Effector CD4-positive, alpha-beta T cell (primary cell): ENCODE measurements around the gene ZNF503.

Source experiments
- DNase-seq: peaks from one replicate; pipeline ENCODE4 v3.0.0-alpha.2; 2020

Gene ZNF503

DNA sequence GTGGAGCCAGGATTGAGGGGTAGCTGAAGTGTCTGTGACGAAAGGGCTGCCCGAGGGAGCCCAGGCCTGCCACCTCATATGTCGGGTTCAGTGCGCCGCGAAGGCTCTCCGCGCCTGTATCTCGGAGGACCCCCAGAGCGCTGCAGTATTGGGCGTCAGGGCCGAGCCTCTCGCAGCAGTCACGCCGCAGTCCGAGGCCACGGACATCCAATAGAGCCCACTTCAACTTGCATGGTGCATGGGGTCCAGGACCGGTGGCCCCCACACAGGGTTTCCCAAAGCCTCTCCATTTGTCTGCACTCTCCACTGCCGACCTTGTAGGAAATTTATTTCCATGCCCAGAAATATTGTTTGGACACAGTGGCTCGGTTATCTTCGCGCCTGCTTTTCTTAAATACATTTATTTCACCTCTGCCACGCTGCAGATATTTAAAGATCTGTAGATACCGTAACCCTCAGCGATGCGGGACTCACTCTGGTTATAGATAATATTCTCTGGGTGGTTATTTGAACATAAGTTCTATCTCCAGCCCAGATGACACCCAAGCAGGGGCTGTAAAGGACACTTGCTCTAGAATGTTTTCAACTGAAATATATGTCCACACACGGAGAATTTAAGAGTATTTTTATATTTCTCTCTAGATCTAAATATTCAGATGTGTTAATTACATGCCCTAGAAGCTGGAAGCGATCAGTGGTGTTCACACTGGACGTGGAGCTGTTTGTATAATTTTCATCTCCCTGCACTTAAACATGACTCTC lies 5.1 kb upstream of the ZNF503 start:
- no peak for DNase-seq

DNA sequence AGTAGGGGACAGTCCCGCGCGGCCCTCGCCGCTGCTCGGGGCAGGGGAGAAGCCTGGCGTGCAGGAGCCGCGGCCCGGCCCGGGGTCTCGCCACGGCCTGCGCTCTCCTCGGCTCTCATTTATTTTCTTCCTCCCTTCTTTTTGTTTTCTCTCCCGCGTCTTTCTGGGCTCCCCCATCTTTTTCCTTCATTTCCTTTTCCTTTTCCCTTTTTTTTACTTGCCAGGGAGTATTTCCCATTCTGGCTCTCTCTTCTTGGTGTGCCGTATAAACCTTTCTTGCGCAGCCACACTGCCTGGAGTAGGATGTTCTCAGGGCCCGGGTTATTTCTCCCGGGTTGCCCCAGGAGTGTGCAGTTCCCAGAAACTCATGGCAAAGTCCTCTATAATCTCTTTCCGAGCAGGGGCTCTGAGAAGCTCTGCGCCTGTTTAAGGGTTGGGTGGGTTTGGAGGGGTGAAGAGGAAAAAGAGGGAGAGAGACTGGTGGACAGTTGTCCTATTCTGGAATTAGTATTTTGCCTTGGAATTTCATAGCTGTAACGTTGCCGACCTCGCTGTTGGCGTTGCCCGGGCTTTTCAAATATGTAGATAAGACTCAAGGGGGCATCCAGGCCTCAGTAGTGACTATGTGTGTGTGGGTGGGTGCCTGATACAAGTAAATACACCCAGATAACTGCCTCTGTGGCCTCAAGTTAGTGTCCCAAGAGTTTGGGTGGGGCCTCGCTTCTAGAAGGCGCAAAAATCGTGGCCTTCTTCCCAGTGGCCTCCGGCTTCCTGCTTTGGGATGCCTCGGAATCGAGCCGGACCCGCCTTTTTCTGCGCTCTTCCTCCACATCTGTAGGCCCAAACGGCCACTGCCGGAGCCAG lies 4.3 kb upstream of the ZNF503 start:
- no peak for DNase-seq

DNA sequence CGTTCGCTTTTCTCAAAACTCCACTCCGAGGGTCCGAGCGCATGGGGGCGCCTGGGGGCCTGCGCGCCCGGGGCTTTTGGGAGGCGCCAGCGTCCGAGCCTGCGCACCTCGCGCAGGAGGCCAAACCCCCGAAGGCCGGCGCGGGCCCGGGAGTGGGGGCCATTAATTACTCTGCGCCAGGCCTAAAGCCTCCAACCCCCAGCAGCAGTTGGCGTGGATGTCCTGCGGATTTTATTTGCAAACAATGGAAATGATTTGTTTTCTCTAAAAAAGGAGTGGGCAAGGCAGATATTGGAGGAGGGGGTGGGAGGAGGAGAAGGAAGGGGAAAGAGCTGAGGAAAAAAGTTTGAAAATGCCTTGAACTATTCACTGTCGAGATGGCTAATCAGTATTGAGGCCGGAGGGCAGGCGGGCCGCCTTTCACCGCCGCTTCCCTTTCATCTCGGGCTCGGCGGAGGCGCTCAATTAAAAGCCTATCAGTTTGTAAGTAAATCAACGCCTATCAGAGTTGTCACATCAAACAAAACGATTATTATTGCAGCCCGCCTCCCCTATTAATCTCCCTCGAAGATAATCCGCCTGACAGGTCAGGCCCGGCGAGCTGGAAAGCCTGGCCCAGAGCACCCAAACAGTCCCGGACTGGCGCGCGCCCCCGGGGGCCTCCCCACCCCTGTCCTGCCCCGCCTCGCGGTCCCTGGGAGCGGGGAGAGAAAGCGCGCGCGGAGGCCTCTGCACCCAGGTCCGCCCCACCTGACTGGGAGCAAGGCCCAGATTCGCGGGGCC lies 3.4 kb upstream of the ZNF503 start:
- DNase-seq = no peak

DNA sequence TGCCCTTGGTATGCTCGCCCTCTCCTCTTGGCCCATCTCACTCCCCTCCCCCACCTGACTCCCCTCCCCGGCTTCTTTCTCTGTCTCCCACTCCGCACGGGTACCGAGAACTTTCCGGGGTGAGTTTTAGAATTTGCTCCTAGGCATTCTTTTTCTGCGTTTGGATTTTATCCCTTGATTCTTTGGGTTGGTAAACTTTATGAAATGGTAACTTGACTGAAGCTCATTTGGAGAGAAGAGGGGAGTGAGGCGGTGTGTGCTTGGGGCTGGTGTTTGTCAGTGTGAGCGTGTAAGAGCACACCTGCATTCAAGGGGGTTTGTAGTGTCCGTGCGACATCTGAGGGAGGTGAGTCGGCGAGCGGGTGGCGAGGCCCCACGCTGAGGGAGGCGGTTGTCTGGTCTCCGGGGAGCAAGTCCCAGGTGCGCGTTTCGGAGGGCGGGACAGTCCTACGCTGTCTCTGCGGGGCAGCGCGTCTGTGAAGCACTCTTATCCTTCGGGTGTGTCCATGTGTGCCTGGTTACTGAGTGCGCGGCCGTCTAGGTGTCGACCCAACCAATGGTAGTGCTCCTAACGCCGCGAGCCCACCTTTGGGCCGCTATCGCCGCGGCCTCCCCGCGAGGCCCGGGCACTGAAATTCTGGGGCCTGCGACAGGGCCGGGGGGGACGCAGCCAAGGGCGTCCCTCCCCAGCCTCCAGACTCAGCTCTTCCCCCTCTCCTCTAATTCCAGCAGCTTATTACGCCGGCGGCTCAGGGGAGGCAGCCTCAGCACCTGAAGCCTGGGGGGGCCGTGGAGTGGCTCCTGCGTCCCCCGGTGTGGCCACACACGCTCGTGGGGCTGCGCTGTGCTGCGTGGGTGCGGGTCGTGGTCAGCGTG lies 2.6 kb upstream of the ZNF503 start:
- no peak for DNase-seq

DNA sequence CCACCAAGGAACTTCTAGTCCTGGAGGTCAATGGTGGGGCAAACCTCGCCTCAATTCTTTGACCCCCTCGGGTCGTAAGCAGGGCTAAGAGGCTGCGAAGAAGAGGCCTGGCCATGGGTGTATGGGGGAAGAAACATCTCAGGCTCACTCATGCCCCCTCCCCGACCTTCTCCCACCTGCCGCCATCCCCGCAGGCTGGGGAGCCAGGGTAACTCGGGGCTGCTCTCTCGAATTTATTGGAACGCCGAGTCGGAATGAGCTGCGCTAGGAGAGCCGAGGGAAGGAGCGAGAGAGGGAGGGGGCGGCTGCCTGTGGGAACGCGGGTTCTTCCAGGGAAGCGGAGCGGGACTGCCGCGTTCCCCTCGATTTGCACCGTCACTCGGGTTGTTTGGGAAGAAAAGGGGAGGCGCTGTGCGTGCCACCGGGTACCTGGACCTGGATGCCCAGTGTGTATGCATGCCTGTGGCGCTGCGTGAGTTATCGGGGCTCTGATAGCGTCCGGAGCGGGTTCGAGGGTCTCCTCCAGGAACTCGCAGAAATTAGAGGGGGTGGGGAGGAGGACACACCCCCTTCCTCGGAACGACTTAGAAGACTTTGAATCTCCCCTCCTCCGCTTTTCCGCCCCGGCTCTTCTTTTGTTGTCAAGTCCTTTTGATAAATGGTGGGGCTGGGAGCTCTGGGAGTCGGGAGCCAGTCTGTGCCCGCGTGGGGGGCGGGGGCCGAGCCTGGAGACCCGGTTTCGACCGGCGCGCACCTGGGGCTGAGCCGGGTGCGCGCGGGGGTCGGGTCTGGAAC lies 1.8 kb upstream of the ZNF503 start:
- no peak for DNase-seq

DNA sequence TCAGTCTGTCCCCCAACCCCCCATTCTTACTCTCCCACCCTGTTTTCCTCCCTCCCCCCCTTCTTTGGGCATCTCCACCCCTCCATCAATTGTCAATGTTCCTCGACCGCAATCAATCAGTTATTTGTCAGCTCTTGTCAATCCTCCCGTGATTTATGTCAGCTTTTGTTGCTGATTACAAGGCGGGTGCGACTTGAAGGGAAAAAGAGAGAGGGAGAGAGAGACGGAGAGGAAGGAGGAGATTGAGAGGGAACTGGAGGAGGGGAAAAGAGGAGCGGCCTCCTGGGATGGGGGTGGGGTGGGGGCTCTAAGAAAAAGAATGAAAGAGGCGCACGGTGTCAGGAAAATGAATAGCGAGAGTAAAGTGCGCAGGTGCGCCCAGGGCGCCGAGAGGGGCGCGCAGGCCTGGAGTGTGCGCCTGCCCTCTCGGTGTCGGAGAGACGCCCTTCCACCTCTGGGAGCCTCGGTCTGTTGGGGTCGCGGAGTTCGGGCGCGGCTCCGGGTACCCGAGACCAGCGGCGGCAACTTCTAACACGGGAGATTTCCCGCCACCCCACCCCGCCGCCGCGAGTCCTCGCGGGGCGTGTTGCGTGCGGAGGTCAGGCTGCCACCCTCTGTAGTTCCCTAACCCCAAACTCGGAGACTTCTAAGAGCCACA lies 1.1 kb upstream of the ZNF503 start:
- no peak for DNase-seq

DNA sequence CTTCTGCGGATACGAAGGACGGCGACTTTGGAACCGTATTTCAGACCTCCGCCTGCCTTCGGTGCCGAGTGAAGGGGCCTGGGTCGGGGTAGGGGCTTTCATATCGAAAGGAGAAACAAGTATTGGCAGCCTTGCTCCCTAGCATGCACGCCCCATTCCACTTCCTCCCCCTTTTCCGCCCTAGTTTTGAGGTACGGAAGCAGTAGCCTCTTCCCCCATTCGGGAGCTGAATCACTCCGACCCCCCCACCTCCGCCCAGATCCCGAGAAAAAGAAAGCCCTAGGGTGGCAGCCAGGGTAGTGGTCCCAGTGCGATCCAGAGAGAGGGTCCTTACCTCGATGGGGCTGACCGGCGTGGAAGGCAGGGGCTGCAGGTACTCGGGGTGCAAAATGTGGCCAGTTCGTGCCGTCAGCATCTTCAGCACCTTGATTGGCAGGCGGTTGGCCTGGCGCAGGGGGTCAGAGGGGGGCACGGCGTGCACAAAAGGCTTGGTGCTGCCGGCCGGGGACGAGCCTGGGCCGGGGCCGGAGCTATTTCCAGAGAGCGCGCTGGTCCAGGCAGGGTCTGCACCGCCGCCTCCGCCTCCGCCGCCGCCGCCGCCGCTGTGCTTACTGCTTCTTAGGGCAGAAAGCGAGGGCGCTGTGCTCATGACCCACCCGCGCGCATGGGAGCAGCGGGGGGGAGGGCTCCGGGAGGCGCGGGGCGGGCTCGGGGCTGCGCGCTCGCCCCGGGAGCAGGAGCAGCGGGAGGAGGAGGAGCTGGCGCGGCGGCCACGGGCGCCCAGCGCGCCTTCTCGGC lies 594 bp downstream of the ZNF503 start:
- DNase-seq = no peak

DNA sequence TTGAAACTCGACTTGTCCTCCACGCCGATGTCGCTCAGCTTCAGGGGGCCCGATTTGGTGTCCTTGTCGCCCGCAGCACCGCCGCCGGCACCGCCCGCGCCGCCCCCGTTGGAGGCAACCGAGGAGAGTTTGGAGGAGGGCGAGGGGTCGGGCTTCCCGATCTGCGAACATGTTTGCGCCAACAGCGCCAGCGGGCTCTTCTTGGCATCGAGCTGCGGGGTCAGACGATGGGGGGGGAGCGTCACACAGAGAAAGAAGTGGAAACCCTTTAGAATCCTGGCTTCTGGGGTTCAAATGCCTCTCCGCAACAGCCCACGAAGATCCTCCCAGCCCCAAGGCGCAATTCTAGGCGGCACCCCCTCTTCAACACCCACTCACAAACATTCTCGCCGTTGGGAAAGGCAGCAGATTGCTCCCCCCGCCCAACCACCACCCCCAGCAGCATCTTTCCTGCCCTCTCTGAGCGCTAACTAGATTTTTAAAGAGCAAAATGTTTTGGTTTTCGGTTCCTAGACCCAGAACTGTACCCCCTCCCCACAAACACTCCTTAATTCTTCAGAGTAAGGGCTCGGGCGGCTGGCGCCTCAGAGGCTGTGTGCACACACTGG lies 1.3 kb downstream of the ZNF503 start:
- DNase-seq = no peak

DNA sequence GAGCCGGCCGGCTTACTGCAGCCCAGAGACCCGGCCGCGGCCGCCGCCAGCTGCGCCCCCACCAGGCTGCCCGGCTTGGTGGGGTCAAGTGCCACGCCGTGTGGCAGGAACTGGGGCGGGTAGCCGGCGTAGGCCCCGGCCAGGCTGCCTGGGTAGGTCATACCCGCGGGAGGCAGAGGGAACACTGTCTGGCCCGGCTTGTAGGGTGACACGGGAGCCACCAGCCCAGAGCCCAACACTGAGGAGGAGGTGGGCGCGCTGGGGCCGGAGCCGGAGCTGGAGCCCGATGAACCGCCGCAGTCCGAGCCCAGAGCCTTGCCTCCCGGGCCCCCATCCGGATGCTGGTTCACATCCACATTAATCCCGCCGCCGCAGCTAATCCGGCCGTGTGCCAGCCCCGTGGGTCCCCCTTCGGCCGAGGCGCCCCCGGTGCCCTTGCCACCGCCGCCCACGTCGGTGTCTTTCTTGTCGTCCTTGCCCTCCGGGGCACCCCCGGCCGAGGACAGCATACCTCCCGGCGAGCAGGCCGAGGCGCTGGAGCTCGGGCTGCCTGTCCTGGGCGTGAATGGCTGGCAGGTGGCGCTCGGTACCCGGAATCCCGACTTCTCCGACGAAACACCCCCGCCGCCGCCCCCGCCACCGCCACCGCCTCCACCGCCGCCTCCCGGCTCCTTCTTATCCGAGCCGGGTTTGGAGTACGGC lies 2.0 kb downstream of the ZNF503 start:
- DNase-seq = no peak

DNA sequence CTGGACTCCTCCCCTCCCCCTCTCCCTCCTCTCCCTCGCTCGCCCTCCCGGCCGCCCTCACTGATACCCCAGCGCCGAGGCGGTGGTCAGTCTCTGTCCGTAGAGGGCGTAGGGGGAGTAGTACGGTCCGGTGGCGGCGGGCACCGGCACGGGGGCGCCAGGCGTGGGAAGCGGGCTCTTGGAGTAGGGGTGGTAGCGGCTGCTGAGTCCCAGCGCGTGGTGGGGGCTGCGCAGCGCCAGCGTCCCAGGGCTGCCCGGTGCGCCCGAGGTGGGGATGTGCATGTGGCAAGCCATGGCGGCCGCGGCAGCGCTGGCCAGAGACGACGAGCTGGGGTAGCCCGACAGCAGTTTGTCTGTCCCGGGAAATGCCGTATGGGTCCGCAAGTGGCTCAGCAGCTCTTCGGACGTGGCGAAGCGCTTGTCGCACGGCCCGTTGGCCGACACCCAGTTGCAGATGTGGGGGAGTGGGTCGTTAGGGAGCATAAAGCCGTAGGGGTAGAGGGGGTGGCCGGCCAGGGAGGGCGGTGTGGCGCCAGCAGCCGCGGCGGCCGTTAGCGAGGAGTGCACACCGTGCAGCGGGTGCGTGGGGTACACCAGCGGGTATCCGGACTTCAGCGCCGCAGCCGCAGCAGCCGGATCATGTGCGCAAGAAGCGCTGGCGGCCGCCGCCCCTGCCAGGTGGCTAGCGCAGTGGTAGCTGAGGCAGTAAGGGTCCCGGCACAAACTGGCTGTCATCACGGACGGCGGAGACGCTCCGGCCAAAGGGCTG lies 2.7 kb downstream of the ZNF503 start:
- no peak for DNase-seq

DNA sequence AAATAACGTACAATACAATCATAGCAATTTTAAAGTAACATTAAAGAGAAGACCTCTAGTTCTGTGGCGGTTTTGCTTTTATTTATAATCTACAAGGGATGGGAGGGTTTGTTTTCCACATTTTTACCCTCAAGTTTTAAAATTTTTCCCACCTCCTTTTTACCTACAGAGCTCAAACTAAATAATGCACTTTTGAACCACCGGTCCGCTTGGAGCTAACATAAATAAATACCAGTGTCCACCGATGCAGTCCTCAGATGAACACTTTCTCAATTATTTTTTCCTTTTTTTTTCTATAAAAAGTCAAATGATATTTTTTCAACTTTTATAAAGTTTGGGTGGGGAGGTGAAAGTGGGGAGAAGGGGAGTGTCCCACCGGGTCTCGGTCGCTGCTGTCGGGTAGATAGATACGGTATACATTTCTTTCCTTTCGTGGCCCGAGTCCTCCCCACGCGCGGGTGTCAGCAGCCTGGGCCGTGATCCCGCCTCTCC lies 3.3 kb downstream of the ZNF503 start:
- no peak for DNase-seq

DNA sequence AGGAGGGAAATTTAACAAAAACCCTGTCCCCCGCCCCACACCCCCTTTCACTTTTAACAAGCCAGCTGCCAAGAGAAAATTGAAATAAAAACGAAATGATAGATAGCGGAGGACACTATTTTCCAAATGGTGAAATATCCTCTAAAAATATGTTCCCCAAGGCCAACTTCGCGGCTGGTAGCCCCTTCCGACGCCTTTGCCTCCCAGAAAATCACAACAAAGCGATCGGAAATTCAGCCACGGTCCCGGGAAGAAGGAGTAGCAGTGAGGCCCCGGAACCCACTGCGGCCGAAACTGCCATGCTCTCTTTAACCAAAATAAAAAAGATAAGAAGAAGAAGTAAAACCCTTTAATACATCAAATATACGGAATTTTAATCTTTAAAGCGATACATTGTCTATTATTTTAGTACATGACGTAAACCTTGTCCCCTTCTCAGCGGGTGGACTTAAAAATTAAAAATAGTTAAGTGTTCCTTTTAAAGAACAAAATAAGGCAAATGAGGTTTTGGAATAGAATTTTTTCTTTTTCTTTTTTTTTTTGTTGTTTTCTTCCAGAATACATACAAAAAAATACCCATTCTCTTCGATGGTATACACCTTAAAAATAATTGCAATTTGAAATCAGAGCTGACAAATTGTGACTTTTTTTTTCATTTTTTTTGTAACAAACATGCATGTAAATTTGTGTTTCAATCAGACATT lies 3.9 kb downstream of the ZNF503 start:
- DNase-seq = no peak

DNA sequence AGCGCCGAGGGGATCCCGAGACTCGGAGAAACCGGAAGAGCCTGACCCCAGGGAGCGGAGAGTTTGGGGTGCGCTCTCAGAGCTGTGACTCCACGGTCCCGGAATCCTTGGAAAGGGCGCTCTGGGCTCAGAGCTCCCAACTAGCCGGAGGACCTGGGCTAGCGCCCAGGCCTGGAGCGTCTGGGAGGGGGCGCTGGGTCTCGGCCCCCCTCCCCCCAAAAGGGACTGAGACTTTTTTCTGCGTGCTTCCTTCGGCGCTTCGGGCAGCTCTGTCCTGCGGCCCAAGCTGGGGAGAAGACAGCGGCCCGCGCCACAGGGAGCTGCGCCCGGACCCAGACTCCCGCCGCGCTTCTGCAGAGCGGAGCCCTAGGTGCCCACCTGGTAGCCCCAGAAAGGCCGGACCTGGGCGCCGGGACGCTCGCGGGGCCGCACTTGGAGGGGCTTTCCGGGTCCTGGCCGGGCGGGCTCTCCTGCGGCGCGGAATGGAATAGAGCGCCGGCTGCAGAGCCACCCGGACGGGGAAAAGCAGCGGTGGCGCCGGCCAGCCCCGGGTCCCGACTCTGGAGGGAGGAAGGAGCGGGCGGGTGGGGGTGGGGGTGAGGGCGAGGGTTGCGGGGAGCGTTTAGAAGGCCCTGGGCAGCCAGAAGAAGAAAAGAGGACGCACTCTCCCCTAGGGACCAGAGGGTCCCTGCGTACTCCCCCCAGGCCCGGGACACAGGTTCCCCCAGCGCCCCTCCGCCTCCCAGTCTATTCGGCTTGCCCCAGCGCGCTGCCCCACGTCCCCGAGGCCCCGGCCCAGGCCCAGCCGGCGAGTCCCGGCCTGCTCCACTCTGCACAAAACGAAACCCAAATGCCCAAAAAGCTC lies 4.7 kb downstream of the ZNF503 start:
- DNase-seq = no peak

DNA sequence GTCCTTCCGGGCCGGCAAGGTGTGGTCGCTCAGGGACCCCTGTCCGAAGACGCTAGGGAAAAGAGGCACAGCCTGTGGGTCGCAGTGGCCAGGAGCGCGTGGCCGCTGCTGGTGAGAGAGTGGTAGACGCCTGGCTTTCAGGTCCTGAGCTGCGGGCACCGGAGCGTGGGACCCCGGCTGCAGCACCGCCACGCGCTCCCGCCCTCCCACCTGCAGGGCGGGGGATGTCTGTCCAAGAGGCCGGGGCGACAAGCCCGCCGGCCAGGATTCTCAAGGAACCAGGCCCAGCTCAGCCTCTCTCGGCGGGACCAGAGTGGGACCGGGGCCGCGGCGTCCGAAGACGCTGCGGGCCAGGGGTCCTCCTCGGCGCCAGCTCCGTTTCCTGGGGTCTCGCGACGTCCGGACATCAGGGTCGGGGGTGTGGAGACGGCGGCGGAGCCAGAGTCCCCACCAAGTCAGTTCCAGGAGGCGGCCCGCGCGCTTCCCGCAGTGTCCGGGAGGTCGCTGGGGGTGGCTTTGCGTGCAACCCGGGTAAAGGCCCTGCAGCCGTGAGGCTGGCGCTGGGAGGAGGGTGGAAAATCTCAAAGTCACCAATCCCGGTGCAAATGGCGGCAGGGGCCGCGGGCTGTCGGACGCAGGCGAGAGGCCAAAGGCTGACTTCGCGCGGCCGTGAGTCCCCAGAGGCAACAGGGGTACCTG lies 5.5 kb downstream of the ZNF503 start:
- no peak for DNase-seq

DNA sequence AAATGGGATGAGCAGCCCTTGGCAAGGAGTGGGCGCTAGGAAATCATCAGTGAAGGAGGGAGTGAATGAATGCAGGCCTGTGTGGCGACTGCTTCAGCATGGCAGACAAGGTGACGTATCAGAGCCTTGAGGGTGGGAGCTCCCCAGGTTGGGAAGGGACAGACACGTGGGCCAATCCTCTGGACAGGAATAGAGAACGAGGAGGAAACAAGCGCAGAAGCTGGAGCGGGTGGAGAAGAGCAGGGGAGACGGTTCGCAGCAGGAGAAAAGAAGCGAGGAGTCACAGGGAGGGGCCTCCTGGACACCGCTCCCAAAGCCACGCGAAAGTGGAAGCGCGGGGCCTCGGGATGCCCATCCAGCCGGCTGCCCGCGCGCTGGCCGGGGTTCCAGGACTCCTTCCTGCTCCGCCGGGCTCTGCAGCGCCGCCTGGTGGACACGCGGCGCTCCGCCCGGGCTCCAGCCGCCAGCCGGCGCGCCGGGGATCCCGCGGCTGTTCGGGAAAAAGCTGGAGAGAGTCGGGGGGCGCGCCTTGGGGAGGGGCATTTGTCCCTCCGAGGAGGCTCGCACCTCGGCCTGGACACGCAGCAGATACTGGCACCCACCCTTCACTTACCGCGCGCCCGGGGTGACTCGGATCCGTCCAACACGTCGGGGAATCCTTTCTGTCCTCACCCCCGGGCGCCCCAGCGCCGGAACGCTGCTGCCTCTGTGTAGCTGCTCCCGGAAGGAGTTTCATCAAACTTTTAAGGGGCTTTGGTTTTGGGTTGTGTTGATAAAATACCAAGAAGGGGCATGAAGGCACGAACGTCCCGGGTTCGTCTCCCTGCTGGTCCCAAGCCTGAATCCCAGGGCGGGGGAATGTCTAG lies 6.3 kb downstream of the ZNF503 start:
- no peak for DNase-seq
